Endometrial microvascular endothelial cells (primary cell): ENCODE results near the gene PLEKHG3. TPM values are rescaled to one million over a fixed set of nuclear protein-coding genes. Genes with fewer than 3 reads are reported as not detected.
"Not testable (repeated sequence)": the region's sequence is repeated elsewhere in the genome, so short reads cannot be mapped to it uniquely, and the experiment has no call there.

Experiments used
- in situ Hi-C: cut with HindIII; loops from 2 replicates; pipeline ENCODE4 v1.10.0; 2017; ENCODE audit warnings: low sequenced_read_pairs, low pct_unique_long_range_greater_than_20kb; ENCODE audit errors: inconsistent ontology term
- total RNA-seq: library from RNA; depleted of rRNA; stranded (reverse); fragments of >200 nt; gene quantifications from one replicate; pipeline ENCODE4 v1.2.3, GENCODE V29; 2015; ENCODE audit errors: inconsistent ontology term

The PLEKHG3 gene
- total RNA-seq, 1 donor from 2014 or later: 0.28 TPM

DNA sequence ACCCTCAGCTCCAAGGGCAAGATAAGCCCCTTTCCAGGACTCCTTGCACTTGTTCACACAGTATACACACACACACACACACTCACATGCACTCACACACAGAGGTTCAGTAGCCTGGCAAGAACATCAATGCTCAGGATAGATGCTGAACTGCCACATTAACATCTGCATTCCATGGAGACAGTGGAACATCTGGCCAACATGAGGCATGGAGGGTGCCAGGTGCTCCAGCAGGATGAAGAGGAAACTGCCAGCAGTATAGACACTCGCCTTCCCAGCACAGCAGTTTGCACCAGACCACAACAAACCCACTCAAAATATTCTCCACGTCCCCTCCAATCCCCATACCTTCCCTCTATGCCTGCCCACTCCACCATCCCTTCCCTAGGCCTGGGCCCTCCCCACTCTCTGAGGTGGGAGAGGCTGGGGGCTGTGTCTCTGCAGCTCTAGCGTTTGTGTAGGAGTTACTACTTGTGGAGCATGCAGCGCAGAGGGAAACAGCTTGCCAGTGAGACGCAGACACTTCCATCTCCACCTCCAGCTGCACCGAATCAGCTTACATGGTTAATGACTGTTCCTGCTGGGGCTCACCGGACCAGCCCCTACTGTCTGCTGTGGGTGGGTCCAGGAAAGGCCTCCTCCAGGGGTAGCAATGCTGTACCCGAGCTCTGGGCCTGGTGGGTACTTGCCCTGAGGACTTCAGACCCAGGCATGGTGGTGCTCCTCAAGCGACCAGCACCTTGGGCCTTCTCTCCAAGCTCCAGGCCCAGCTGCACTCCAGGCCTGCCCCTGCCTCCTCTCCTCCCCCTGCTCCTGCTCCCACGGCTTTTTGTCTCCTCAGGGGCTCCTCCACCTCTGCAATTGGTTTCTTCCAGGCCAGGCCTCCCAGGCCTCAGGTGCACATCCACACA is 18.6 kb upstream of the PLEKHG3 start:
- in situ Hi-C loops: no loop called here

DNA sequence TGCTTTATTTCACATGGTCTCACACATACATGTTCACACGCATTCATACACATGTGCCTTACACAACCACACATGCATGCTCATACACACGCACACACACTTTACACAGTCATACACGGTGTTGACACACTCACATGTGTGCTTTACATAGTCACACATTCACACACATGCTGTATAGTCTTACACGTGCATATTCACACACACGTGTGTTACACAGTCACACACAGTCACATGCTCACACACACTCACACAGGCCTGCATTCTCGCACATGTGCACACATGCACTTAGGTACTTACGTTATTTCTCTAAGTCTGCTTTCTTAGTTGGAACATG is 18.0 kb upstream of the PLEKHG3 start:
- in situ Hi-C loops: no loop called here

- in situ Hi-C loops: no loop called here
Observed at GRCh38 chr14:64688031-64688430, 16.2 kb upstream of the PLEKHG3 start.

DNA sequence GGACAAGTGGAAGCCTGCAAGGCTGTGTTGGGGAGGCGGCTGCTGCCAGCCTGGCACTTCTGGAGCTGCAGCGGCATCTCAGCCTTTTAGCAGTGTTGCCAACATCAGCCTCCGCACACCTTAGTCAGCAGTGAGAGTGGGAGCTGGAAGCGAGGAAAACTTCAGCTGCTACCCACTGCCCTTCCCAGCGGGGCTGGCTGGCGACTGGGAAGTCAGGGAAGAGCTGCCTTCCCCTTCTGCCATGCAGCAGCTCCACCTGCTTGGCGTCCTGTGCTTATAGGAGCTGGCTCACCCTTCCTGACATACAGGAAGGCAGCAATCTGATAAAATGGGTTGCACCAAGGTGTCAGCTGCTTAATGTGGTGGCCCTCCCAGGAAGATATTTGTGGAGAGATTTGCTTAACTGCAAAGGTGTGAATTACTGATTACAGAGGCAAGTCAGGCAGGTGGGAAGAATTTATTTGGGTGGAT is 15.4 kb upstream of the PLEKHG3 start:
- in situ Hi-C loops: no loop called here

- in situ Hi-C loops: no loop called here
Observed at GRCh38 chr14:64689289-64689688, 14.9 kb upstream of the PLEKHG3 start.

GRCh38 chr14:64690607-64691006 is 13.6 kb upstream of the PLEKHG3 start:
- in situ Hi-C loops: not testable (repeated sequence)

DNA sequence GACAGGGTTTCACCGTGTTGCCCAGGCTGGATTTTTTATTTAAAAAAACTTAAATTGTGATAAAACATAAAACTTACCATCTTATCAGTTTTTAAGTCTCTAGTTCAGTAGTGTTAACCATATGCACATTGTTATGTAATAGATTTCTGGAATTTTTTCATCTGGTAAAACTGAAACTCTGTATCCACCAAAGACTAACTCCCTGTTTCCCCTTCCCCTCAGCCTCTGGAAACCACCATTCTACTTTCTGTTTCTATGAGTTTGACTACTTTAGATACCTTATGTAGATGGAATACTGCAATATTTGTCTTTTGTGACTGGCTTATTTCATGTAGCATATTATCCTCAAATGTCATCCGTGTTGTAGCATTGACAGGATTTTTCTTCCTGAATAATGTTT is 12.8 kb upstream of the PLEKHG3 start:
- in situ Hi-C loops: no loop called here

GRCh38 chr14:64692189-64692985 is 11.8 kb upstream of the PLEKHG3 start:
- in situ Hi-C loops: no loop called here

GRCh38 chr14:64692986-64693809 is 11.0 kb upstream of the PLEKHG3 start:
- in situ Hi-C loops: no loop called here

- in situ Hi-C loops: no loop called here
Observed at GRCh38 chr14:64693810-64694165, 10.4 kb upstream of the PLEKHG3 start.

DNA sequence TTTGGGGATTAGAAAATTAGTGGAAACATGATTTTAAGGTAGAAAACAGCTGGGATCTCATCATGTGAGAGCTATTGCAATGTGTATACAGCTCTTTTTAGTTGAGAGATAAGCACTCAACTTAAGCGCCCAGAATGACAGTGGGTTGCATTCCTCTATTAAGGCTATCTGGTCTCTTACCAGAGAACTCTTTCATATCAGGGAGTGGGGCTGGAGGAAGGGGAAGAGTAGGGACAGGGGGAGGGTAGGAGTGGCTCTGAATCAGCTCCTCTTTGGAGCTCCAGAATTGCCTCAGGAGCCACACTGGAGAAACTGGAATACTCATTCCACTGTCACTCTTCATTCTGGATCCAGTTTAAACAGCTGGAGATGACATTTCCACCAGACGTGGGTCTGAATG is 9.2 kb upstream of the PLEKHG3 start:
- in situ Hi-C loops: no loop called here

DNA sequence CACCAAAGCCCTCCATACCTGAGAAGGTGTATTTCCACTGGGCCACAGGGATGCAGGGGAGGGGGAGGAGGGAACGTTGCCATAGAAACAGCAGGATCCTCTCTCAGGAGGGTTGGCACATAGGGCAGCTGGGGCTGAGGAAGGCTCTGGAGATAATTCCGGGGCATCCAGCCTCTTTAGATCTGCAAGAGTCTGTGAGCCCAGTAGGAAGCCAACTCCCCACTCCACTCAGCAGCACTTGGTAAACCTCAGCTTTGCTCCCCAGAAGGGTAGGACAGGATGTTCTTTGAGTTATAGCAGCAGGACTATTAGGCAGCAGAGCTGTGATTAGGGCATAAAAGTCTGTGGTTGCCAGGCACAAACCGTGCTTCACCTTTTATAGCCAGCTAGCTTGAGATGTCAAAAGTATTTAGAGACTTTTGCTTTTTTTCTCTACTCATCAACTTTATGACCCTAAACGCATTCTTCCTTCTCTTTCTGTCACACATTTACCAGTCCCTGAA is 7.8 kb upstream of the PLEKHG3 start:
- in situ Hi-C loops: no loop called here

GRCh38 chr14:64698903-64699302 is 5.3 kb upstream of the PLEKHG3 start:
- in situ Hi-C loops: no loop called here

GRCh38 chr14:64700290-64700689 is 3.9 kb upstream of the PLEKHG3 start:
- in situ Hi-C loops: no loop called here

GRCh38 chr14:64700894-64701293 is 3.3 kb upstream of the PLEKHG3 start:
- in situ Hi-C loops: no loop called here

GRCh38 chr14:64701660-64702059 is 2.6 kb upstream of the PLEKHG3 start:
- in situ Hi-C loops: no loop called here

DNA sequence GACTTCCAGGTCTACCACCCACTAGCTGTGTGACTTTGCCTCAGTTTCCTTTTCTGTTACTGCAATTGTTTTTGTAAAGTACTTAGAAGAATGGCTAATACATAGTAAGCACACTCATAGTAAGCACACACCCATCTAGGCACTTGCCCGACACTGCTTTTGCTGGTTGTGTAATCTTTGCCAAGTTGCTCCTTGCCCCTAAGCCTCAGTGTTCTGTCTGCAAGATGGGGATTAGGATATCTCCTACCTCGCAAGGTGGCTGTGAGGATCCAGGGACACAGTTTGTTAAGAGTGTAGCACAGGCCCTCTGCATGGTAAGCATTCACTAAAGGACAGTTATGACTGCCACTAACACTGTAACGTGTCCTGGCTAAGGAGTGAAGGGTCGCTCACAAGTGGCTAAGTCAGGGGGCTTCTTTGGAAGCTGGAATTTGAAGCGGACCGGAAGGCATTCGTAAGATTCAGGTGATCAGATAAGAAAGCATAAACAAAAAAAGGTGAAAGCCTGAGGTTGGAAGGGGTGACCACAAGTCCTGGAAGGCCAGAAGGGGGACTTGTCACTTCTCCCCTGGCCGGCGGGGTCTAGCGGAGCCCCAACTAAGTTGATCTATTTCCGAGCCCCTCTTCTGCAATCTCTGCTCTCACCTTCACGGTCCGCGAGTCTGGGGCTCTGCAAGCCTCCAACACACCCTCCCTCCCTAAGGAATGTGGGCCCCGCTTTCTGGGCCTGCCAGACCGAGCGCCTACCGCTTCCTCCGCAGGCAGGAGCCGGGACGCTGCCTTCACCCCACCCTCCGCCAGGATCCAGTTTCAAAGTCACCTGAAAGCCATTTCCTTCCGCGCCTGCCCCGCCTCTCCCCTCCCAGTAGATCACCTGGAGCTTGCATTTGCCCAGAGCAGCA is 1.5 kb upstream of the PLEKHG3 start:
- in situ Hi-C loops: no loop called here
